Activated CD4-positive, alpha-beta memory T cell treated with anti-CD3 and anti-CD28 coated beads for 36 hours (primary cell): ENCODE measurements around the gene RECQL5. TPM values are rescaled to one million over a fixed set of nuclear protein-coding genes. Genes with fewer than 3 reads are reported as not detected.

ENCODE experiments used
- CTCF ChIA-PET: fragments of 350-600 bp; sonication (Branson Sonifier 250); formaldehyde crosslinking; loops from one replicate; lab custom pipeline; 2021; ENCODE audit warnings: antibody characterized with exemption, inconsistent platforms; lab: Charles Lee
- POLR2A ChIA-PET: fragments of 350-600 bp; sonication (Branson Sonifier 250); formaldehyde crosslinking; loops from one replicate; lab custom pipeline; 2021; ENCODE audit warnings: antibody characterized with exemption; lab: Charles Lee
- DNase-seq: peaks from one replicate; pipeline ENCODE4 v3.0.0-alpha.2; 2020
- H3K27ac Mint-ChIP-seq: one replicate; pipeline ENCODE4 v1.8.0; 2021; ENCODE audit warnings: mixed read lengths
- H3K27me3 Mint-ChIP-seq: one replicate; pipeline ENCODE4 v1.8.0; 2021; ENCODE audit warnings: mixed read lengths
- H3K36me3 Mint-ChIP-seq: one replicate; pipeline ENCODE4 v1.8.0; 2021; ENCODE audit warnings: mixed read lengths
- H3K4me1 Mint-ChIP-seq: one replicate; pipeline ENCODE4 v1.8.0; 2021; ENCODE audit warnings: low read depth, mixed read lengths
- H3K4me3 Mint-ChIP-seq: one replicate; pipeline ENCODE4 v1.8.0; 2021; ENCODE audit warnings: mild to moderate bottlenecking, mixed read lengths
- H3K9me3 Mint-ChIP-seq: one replicate; pipeline ENCODE4 v1.8.0; 2021; ENCODE audit warnings: mixed read lengths
- intact Hi-C: fragments of 100-400 bp; cut with micrococcal nuclease; formaldehyde crosslinking; loops from one replicate; pipeline ENCODE4 v1.15.1; 2023
- total RNA-seq, 2 experiments: library from RNA; stranded (reverse); gene quantifications; one replicate each; pipeline ENCODE4 v1.2.3, GENCODE V29; 2021

The RECQL5 gene
- total RNA-seq, 2 experiments from 2014 or later = 27.7 to 31.3 TPM

DNA sequence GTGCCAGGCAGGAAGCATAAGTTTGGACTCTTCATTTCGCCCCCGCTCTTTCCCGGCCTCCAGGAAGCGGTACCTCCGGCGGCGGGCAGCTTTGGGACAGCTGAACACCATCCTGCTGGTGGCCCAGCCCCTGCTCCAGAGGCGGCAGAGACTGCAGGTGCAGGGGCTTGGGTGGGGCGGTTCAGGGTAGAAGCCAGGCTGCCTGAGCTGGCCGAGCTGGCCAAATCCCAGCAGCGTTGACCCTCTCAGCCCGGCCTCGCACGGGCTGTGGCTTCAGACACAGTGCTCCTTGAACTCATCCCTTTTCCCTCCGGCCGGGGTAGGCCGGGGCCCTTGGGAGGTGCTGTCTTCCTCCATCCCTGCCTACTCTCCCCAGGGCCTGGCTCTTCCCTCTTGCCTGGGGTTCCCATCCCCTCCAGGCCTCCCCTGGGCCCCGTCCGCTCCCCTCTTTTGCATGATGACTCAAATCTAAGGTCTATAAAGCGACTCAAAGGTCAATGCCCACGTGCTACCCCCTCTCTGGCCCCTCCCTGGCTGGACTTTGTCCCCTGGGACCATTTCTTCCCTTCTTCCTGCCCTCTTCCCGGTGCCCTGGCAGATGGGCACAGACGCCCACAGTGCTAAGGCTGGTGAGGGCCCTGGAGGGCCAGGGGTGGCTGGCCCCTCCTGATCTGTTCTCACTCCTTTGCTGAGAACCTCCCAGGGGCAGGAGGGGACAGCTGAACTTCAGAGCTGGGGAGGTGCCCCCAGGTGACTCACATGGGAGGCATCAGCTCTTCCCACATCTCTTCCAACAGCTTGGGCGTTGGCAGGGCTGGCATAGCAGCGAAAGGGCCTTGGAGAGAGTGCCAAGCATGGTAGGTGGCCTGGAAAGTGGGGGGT lies 56.6 kb downstream of the RECQL5 start:
- H3K4me3 Mint-ChIP-seq = no peak overlapping the region
- H3K27ac Mint-ChIP-seq = no peak overlapping the region
- H3K27me3 Mint-ChIP-seq = no peaks in the 10 kb centered on the region
- ChIA-PET POLR2A (no interaction called here), CTCF (interaction anchor here (1.0 to 2.2 kb wide), 5 partner anchors 9 to 137 kb away, joined by 3 to 13 read pairs (median 6); partner anchors contain the start of gene SMIM5)
- intact Hi-C loops = no loop called here
- H3K36me3 Mint-ChIP-seq = no peaks in the 10 kb centered on the region
- peaks cover 5% of the 10 kb centered on the region for H3K4me1 Mint-ChIP-seq
- no peak for DNase-seq
- no peaks in the 10 kb centered on the region for H3K9me3 Mint-ChIP-seq

DNA sequence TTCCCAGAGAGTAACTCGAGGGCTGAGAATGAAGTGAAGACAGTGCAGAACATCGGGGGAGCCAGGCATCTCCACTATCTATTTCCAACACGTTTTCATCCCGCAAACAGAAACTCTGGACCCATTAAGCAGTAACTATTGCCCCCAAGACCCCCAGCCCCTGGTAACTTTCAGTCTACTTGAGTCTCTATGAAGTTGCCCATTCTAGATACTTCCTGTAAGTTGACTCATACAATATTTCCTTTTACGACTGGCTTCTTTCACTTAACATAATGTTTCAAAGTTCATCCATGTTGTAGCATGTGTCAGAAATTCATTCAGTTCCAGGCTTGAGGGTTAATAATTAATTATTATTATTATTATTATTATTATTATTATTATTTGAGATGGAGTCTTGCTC lies 59.9 kb downstream of the RECQL5 start:
- intact Hi-C loops = no loop called here
- DNase-seq = no peak
- POLR2A ChIA-PET = no interaction called here
- no peaks in the 10 kb centered on the region for H3K36me3 Mint-ChIP-seq
- CTCF ChIA-PET = no interaction called here
- no peak overlapping the region for H3K27ac Mint-ChIP-seq
- H3K4me1 Mint-ChIP-seq = peaks cover 5% of the 10 kb centered on the region
- H3K9me3 Mint-ChIP-seq = no peaks in the 10 kb centered on the region
- H3K4me3 Mint-ChIP-seq = no peak overlapping the region
- H3K27me3 Mint-ChIP-seq = no peaks in the 10 kb centered on the region

DNA sequence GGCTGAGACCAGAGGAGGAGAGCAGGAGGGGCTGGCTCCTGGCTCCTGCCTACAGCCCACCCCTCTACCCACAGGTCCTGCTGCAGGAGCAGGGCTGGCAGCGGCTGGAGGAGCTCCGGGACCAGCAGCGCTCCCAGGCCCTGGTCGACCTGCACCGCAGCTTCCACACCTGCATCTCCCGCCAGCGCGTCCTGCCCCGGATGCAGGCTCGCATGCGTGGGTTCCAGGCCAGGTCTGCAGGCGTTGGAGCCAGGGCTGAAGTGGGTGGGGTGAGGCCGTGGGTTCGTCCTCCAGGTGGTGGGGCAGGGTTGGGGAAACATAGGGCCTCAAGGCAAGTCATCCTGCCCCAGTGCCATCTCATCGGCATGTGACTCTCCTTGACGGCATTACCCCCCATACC lies 61.2 kb downstream of the RECQL5 start:
- POLR2A ChIA-PET = no interaction called here
- H3K36me3 Mint-ChIP-seq = no peaks in the 10 kb centered on the region
- peaks cover 5% of the 10 kb centered on the region for H3K4me1 Mint-ChIP-seq
- no peaks in the 10 kb centered on the region for H3K27me3 Mint-ChIP-seq
- CTCF ChIA-PET = no interaction called here
- H3K27ac Mint-ChIP-seq = no peak overlapping the region
- H3K9me3 Mint-ChIP-seq = no peaks in the 10 kb centered on the region
- intact Hi-C loops = no loop called here
- no peak overlapping the region for H3K4me3 Mint-ChIP-seq
- no peak for DNase-seq

DNA sequence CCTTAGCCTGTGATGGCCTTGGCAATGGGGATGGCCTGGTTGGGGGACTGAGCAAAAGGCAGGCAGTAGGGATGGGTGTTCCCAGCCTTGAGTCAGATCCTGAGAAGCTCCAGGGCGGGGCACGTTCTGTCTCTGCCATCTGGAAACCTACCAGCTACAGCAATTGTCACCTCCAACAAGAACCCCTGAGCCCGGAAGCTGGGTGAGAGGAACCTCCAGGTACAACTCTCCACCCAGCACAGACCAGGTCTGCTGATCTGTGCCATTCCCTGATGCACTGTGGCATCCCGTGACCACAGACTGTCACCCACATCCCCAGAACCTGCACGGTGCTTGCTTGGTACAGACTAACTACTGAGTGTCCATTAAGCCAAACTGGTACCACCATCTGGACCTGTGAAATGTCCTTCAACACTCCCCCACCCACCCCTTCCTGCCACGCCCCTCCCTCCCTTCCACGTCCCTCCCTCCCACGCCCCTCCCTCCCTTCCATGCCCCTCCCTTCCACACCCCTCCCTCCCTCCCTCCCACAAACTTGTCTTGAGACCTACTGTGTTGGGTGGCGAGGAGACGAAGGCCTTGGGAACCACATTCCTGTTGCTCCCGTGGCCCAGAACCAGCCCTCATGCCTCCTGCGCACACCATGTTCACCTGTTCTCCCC lies 62.8 kb downstream of the RECQL5 start:
- Mint-ChIP-seq H3K9me3 (no peaks in the 10 kb centered on the region), H3K4me3 (no peak overlapping the region), H3K27ac (no peak overlapping the region), H3K27me3 (no peaks in the 10 kb centered on the region), H3K36me3 (no peaks in the 10 kb centered on the region), H3K4me1 (peaks cover 5% of the 10 kb centered on the region)
- ChIA-PET POLR2A (no interaction called here), CTCF (interaction anchor here (1.4 to 1.7 kb wide), 3 partner anchors 14 to 150 kb away, joined by 3 to 6 read pairs (median 5); partner anchors contain the start of gene SMIM5)
- intact Hi-C loops = no loop called here
- DNase-seq = no peak

- peaks cover 5% of the 10 kb centered on the region for H3K4me1 Mint-ChIP-seq
- CTCF ChIA-PET = interaction anchor here (1.7 to 2.7 kb wide), 2 partner anchors 13 to 30 kb away, joined by 6 to 20 read pairs; partner anchors contain the start of gene SMIM5
Observed at GRCh38 chr17:75603123-75603522, 63.8 kb downstream of the RECQL5 start.

GRCh38 chr17:75602644-75603043 lies 64.3 kb downstream of the RECQL5 start:
- Mint-ChIP-seq H3K27ac (no peak overlapping the region), H3K4me1 (peaks cover 5% of the 10 kb centered on the region), H3K27me3 (no peaks in the 10 kb centered on the region), H3K36me3 (no peaks in the 10 kb centered on the region), H3K9me3 (no peaks in the 10 kb centered on the region), H3K4me3 (no peak overlapping the region)
- POLR2A ChIA-PET = no interaction called here
- intact Hi-C loops = no loop called here
- DNase-seq = no peak
- CTCF ChIA-PET = interaction anchor here (1.7 to 2.7 kb wide), 3 partner anchors 9 to 30 kb away, joined by 6 to 20 read pairs (median 13); partner anchors contain the start of gene SMIM5

More at GRCh38 chr17:75603123-75603522, 63.8 kb downstream of the RECQL5 start:
- Mint-ChIP-seq H3K36me3 (no peaks in the 10 kb centered on the region), H3K27ac (no peak overlapping the region), H3K9me3 (no peaks in the 10 kb centered on the region), H3K27me3 (no peaks in the 10 kb centered on the region), H3K4me3 (no peak overlapping the region)
- DNase-seq = no peak
- intact Hi-C loops = no loop called here
- POLR2A ChIA-PET = no interaction called here

DNA sequence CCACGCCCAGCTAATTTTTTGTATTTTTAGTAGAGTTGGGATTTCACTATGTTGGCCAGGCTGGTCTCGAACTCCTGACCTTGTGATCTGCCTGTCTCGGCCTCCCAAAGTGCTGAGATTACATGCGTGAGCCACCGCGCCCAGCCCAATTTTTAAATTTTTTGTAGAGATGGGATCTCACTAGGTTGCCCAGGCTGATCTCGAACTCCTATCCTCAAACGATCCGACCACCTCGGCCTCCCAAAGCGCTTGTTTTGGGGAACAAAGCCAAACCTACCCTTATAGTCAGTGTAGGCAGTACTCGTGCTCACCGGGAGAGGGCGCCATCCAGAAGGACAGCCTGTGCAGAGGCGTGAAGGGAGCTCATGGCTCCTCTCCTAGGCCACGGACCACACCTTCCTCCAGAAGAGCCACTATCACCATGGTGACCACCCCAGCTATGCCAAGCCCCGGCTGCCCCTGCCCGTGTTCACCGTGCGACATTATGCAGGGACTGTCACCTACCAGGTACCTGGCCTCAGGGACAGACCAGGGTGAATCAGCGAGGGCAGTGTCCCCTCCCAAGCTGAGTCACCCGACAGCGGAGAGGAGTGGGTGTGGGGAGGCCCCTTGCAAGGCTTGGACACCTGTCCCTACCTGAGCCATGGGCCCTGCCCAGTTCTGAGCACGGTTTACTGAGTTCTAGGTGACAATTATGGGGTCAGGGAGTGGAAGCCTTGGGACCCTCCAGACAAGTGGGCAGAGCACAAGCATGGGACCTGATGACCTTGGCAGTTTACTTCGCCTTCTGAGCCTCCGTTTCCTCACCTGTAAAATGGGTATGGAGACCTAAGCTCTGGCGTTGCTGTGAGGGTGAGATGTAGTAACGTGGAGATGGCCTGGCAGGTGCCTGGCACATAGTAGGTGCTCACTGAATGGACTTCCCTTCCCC lies 65.6 kb downstream of the RECQL5 start:
- H3K27ac Mint-ChIP-seq = no peak overlapping the region

DNA sequence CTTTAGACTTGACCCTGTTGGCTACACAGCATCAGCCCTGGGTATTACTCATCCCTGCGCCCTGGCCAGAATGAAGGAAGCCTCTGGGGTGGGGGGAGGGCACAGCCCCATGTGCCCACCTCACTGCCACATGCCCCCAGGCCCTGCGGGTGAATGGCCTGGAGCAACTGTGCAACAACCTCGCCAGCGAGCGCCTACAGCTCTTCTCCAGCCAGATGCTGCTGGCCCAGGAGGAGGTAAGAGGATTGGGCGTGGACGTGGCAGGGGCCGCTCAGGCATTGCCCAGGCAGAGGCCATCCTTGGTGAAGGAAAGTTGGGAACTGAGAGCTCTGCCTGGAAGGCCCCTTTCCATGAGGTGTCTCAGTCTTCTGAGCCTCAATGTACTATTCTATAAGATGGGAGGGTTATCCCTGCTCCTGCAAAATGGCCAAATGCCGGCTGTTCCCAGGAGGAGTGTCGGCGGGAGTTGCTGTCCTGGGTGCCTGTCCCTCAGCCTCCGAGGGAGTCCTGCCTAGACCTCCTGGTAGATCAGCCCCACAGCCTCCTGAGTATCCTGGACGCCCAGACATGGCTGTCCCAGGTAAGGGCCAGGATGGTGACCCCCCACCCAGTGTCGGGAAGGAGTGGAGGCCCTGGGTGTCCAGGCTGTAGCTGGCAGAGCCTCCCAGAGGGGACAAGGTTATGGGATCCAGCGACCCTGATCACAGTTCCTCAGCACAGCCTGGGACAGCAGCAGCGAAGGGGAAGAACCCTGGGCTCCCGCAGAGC lies 70.5 kb downstream of the RECQL5 start:
- intact Hi-C loops = no loop called here
- Mint-ChIP-seq H3K9me3 (no peaks in the 10 kb centered on the region), H3K27me3 (no peaks in the 10 kb centered on the region), H3K27ac (no peak overlapping the region), H3K36me3 (no peaks in the 10 kb centered on the region), H3K4me1 (no peaks in the 10 kb centered on the region), H3K4me3 (no peak overlapping the region)
- ChIA-PET CTCF (interaction anchor here (1.2 to 1.8 kb wide), 2 partner anchors 37 to 151 kb away, joined by 5 to 8 read pairs; partner anchors contain the start of gene SMIM5), POLR2A (no interaction called here)
- no peak for DNase-seq

More for the DNA sequence above, 65.6 kb downstream of the RECQL5 start:
- H3K36me3 Mint-ChIP-seq = no peaks in the 10 kb centered on the region
- ChIA-PET POLR2A (no interaction called here), CTCF (interaction anchor here (0.6 to 2.7 kb wide), 24 partner anchors 10 to 494 kb away, joined by 3 to 21 read pairs (median 5); partner anchors contain the start of genes SMIM5 and TMEM94)
- DNase-seq = peak; percentile 75
- H3K9me3 Mint-ChIP-seq = no peaks in the 10 kb centered on the region
- H3K4me3 Mint-ChIP-seq = no peak overlapping the region
- H3K27me3 Mint-ChIP-seq = no peaks in the 10 kb centered on the region
- H3K4me1 Mint-ChIP-seq = no peaks in the 10 kb centered on the region
- intact Hi-C loops = no loop called here

GRCh38 chr17:75595920-75596313 lies 71.0 kb downstream of the RECQL5 start:
- DNase-seq = no peak
- Mint-ChIP-seq H3K27ac (no peak overlapping the region), H3K4me3 (no peak overlapping the region), H3K27me3 (no peaks in the 10 kb centered on the region), H3K4me1 (no peaks in the 10 kb centered on the region), H3K9me3 (no peaks in the 10 kb centered on the region), H3K36me3 (no peaks in the 10 kb centered on the region)
- CTCF ChIA-PET = interaction anchor here (1.8 kb wide), 1 partner anchor 37 kb away, joined by 8 read pairs; the partner anchor contains the start of gene SMIM5
- intact Hi-C loops = no loop called here
- POLR2A ChIA-PET = no interaction called here

DNA sequence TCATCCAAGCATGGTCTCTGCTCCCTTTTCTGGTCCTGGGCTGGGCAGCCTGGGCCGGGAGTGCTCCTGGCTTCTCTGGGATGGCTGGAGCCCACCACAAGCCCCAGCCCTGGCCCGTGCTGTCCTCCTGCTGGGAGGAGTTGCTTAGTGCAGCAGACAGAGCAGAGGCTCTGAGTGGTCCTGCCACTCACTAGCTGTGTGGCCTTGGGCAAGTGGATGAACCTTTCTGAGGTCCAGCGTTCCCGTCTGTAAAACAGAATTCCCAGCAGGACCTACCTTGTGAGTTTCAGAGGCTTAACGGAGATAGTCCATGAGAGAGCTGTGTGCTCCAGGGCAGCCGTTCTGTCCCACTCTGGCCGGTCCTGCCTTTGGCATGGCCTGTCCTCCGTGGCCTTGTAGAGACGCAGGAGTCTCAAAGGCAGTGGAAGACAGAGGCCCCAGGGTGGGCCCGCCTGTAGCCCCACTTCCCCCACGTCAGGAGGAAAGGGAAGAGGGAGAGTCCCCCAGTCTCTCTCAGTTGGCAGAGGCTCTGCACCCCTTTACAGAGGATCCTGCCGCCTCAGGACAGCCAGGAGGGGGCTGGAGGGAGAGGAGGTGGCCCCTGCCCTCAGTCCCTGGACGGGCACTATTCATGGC lies 71.6 kb downstream of the RECQL5 start:
- intact Hi-C loops = no loop called here

More for the DNA sequence above, 71.6 kb downstream of the RECQL5 start:
- Mint-ChIP-seq H3K4me1 (no peaks in the 10 kb centered on the region), H3K4me3 (no peak overlapping the region), H3K27me3 (no peaks in the 10 kb centered on the region), H3K36me3 (no peaks in the 10 kb centered on the region), H3K27ac (no peak overlapping the region), H3K9me3 (no peaks in the 10 kb centered on the region)
- CTCF ChIA-PET = no interaction called here
- DNase-seq = no peak
- POLR2A ChIA-PET = no interaction called here
